Muscle layer of duodenum (tissue), 2 donors: ENCODE results near the gene OR2Y1.
"Not testable (repeated sequence)": the region's sequence is repeated elsewhere in the genome, so short reads cannot be mapped to it uniquely, and the experiment has no call there.

ENCODE experiments used
- H3K27ac ChIP-seq: one replicate; pipeline ENCODE4 v1.7.0; 2013; ENCODE audit warnings: mild to moderate bottlenecking, low read length
- H3K27me3 ChIP-seq: one replicate; pipeline ENCODE4 v1.7.0; 2013; ENCODE audit warnings: low read depth, mild to moderate bottlenecking, control low read depth, low read length
- H3K36me3 ChIP-seq, 2 donors: one replicate each; pipeline ENCODE4 v1.7.0; 2013; ENCODE audit warnings: low read length in 2 of 2, control low read depth in 1 of 2, mild to moderate bottlenecking in 1 of 2; ENCODE audit not compliant: insufficient read depth in 2 of 2, control insufficient read depth in 1 of 2
- H3K4me1 ChIP-seq, 2 donors: one replicate each; pipeline ENCODE4 v1.7.0; 2013; ENCODE audit warnings: low read length in 2 of 2, mild to moderate bottlenecking in 2 of 2, control low read depth in 1 of 2, moderate library complexity in 1 of 2; ENCODE audit not compliant: insufficient read depth in 2 of 2, control insufficient read depth in 1 of 2
- H3K4me3 ChIP-seq, 2 donors: one replicate each; pipeline ENCODE4 v1.7.0; 2013; ENCODE audit warnings: low read length in 2 of 2, low read depth in 1 of 2, mild to moderate bottlenecking in 1 of 2
- H3K9me3 ChIP-seq, 2 donors: one replicate each; pipeline ENCODE4 v1.7.0; 2013; ENCODE audit warnings: low read length in 2 of 2, control low read depth in 1 of 2, mild to moderate bottlenecking in 1 of 2; ENCODE audit not compliant: control insufficient read depth in 1 of 2
- donor health status: healthy.

Gene OR2Y1

GRCh38 chr5:180739958-180740357, at the start of gene OR2Y1:
OR2Y1 (minus strand) TSS chr5:180740058; CDS start chr5:180740058, 0 bp downstream.
- Histone ChIP-seq H3K27me3 (no peaks in the 10 kb centered on the region), H3K9me3 (no peaks in the 10 kb centered on the region), H3K36me3 (no peaks in the 10 kb centered on the region), H3K4me3 (no peak within 1 kb of the TSS), H3K27ac (no peak within 1 kb of the TSS), H3K4me1 (no peaks in the 10 kb centered on the region)

DNA sequence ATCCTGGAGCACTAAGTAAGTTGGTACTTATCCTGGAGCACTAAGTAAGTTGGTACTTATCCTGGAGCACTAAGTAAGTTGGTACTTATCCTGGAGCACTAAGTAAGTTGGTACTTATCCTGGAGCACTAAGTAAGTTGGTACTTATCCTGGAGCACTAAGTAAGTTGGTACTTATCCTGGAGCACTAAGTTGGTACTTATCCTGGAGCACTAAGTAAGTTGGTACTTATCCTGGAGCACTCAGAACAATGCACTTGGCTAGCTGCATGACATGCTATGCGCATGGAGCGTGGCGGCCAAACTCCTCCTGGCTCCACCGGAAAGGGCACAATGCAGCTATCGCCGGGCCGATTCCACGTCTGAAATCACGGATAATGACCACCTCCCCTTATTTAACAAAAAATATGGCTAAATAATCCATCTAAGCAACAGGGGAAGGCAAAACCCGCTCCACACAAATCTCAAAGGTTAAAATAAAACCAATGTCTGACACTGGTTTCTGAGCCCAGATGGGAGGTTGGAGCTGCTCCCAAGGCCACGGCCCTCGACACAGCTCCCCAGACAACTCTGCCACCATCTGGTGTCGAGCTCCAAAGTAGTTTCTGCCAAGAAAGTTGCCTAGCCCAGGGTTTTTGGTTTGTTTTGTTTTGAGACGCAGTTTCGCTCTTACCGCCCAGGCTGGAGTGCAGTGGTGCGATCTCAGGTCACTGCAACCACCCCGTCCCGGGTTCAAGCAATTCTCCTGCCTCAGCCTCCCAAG, 49.0 kb upstream of the OR2Y1 start:
- not testable (repeated sequence) for H3K9me3 ChIP-seq, H3K4me3 ChIP-seq, H3K27me3 ChIP-seq, H3K27ac ChIP-seq
- Histone ChIP-seq H3K36me3 (peaks cover 32 to 35% of the 10 kb centered on the region in 2 donors), H3K4me1 (peaks cover 26 to 36% of the 10 kb centered on the region in 2 donors)

- Histone ChIP-seq H3K9me3 (no peaks in the 10 kb centered on the region), H3K36me3 (peaks cover 29 to 31% of the 10 kb centered on the region in 2 donors), H3K27me3 (no peaks in the 10 kb centered on the region), H3K4me3 (no peak overlapping the region), H3K4me1 (peaks cover 26 to 36% of the 10 kb centered on the region in 2 donors), H3K27ac (peak overlapping the region; percentile 88)
These were observed 48.0 kb upstream of the OR2Y1 start for GRCh38 chr5:180787711-180788431.

GRCh38 chr5:180786531-180787398, 46.9 kb upstream of the OR2Y1 start:
- peaks cover 20 to 28% of the 10 kb centered on the region in 2 donors for H3K36me3 ChIP-seq
- peaks cover 26 to 36% of the 10 kb centered on the region in 2 donors for H3K4me1 ChIP-seq
- H3K27me3 ChIP-seq = no peaks in the 10 kb centered on the region
- peak overlapping the region; percentile 88 for H3K27ac ChIP-seq
- no peak overlapping the region for H3K4me3 ChIP-seq
- no peaks in the 10 kb centered on the region for H3K9me3 ChIP-seq

GRCh38 chr5:180785794-180786221, 46.0 kb upstream of the OR2Y1 start:
- H3K27me3 ChIP-seq = no peaks in the 10 kb centered on the region
- H3K27ac ChIP-seq = peak overlapping the region; percentile 88
- no peaks in the 10 kb centered on the region for H3K9me3 ChIP-seq
- peaks cover 10 to 19% of the 10 kb centered on the region in 2 donors for H3K36me3 ChIP-seq
- H3K4me1 ChIP-seq = peaks cover 26 to 36% of the 10 kb centered on the region in 2 donors
- H3K4me3 ChIP-seq = peak overlapping the region in 1 of 2 donors; percentile 30

DNA sequence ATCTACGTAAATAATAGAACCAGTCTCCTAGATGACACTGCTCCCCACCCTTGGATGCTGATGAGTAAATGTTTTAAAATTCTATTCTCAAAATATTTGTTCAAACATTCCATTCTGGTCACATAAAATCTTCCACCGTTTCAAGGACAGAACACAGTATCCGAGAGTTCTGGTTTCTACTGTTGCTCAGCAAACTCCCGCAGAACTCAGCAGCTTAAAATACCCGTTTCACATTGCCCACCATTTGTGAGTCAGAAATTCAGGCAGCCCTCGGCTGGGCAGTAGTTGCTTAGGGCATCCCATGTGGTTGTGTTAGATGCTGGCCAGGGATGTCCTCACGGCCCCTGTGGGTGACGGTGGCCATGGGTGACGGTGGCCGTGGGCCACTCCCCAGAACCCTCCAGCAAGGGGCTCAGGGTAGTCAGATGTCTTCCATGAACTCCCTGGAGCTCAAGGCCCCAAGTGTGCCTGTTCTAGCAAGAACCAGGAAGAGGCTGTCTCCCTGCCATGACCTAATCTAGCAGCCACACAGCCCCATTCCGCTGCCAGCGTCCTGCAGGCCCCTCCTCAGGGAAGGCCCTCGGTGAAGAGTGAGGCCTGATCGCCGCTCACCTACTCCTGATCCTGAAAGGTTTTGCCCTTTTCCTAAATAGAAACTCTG, 45.4 kb upstream of the OR2Y1 start:
- Histone ChIP-seq H3K4me1 (peaks cover 26 to 33% of the 10 kb centered on the region in 2 donors), H3K27me3 (no peaks in the 10 kb centered on the region), H3K27ac (peak overlapping the region; percentile 88), H3K36me3 (peaks cover 5 to 13% of the 10 kb centered on the region in 2 donors), H3K4me3 (peak overlapping the region in 1 of 2 donors; percentile 30), H3K9me3 (no peaks in the 10 kb centered on the region)

GRCh38 chr5:180784497-180785097, 44.7 kb upstream of the OR2Y1 start:
- peaks cover 0 to 7% of the 10 kb centered on the region in 2 donors for H3K36me3 ChIP-seq
- no peaks in the 10 kb centered on the region for H3K27me3 ChIP-seq
- H3K9me3 ChIP-seq = no peaks in the 10 kb centered on the region
- H3K27ac ChIP-seq = peak overlapping the region; percentile 88
- no peak overlapping the region for H3K4me3 ChIP-seq
- H3K4me1 ChIP-seq = peaks cover 26 to 33% of the 10 kb centered on the region in 2 donors

- H3K36me3 ChIP-seq = peaks cover 0 to 6% of the 10 kb centered on the region in 2 donors
These were observed 43.6 kb upstream of the OR2Y1 start for GRCh38 chr5:180783340-180784052.

DNA sequence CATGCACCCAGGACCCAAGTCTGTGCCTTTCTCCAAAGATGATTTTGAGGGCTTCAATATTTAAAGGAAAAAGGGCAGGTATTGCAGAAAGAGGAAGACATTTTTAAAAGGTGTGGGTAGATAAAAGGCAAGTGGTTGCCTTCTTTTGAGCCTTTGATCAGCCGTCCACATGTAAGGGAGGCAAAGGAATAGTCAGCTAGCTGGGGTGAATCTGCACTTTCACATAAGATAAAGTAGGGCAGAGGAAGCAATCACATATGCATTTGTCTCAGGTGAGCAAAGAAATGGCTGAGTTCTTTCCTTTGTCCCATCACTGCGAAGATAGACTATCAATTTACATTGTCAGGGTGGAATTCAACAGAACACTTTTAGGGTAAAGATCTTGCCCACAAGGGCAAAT, 42.9 kb upstream of the OR2Y1 start:
- Histone ChIP-seq H3K4me3 (no peak overlapping the region), H3K9me3 (no peaks in the 10 kb centered on the region), H3K27ac (no peak overlapping the region), H3K4me1 (peaks cover 25 to 31% of the 10 kb centered on the region in 2 donors), H3K27me3 (no peaks in the 10 kb centered on the region), H3K36me3 (peaks cover 0 to 6% of the 10 kb centered on the region in 2 donors)

More at GRCh38 chr5:180783340-180784052, 43.6 kb upstream of the OR2Y1 start:
- no peaks in the 10 kb centered on the region for H3K9me3 ChIP-seq
- peaks cover 26 to 33% of the 10 kb centered on the region in 2 donors for H3K4me1 ChIP-seq
- H3K27me3 ChIP-seq = no peaks in the 10 kb centered on the region
- no peak overlapping the region for H3K4me3 ChIP-seq
- H3K27ac ChIP-seq = no peak overlapping the region

DNA sequence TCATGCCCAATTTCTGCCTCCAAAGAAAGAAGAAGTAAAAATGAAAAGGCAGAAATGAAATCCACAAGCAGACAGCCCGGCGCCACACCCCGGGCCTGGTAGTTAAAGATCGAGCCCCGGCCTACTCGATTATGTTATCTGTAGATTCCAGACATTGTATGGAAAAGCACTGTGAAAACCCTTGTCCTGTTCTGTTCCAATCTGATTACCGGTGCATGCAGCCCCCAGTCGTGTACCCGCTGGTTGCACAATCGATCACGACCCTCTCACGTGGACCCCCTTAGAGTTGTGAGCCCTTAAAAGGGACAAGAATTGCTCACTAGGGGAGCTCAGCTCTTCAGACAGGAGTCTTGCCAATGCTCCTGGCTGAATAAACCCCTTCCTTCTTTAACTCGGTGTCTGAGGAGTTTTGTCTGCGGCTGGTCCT, 42.1 kb upstream of the OR2Y1 start:
- H3K36me3 ChIP-seq, H3K27ac ChIP-seq, H3K4me3 ChIP-seq, H3K27me3 ChIP-seq, H3K9me3 ChIP-seq: not testable (repeated sequence)
- H3K4me1 ChIP-seq = peaks cover 17 to 22% of the 10 kb centered on the region in 2 donors
